Measurements from ENCODE around the gene LRP1-AS.
"Not testable (repeated sequence)": the region's sequence is repeated elsewhere in the genome, so short reads cannot be mapped to it uniquely, and the experiment has no call there.

The LRP1-AS gene

DNA sequence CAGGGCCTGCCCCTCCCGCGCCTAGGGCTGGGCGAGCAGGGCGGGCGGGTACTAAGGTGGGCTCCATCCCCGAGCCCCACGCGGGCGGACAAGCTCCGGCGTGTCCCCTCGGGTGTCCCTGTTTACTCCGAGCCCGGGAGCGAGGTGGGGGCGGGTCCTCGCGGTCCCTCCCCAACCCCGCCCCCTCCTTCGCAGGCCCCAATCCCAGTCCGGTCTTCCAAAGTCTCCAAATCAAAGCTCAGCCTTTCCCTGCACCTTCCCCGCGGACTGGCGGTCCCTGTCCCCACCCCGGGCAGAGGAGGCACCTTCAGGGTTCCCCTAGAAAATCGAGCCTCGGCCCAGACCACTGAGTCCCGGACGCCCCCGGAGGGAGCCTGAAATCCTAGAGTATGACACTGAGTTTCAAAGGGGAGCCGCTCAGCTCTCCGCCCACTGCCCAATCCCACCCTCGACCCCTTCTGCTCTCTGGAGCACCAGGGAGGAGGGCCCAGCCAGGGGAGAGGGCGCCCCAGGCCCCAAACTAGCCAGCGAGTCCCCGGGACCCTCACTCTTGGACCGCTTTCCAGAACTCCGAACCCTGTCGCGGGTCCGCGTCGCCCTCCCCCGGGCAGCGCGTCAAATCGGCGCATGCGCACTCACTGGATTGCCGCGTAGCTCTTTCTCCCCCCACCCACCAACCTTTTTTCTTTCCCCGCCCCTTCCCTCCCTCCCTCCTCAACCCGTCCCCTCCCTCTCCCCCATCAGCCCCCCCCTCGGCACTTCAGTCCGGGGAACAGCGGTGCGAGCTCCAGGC lies 19.5 kb downstream of the LRP1-AS start, which contains the start of gene LRP1:
LRP1 (plus strand) TSS at position 758 of the 793 bp plus-strand sequence. CDS start 482 bp downstream, outside the sequence.
- Histone ChIP-seq H3K4me3 (ENCODE audit: low read length) (peak within 1 kb of the TSS; percentile 96), H3K9ac (ENCODE audit: low read depth, low read length) (peak within 1 kb of the TSS; percentile 88), H3K27ac (ENCODE audit: low read depth, low read length) (peak within 1 kb of the TSS; percentile 96), H3K9me3 (ENCODE audit: insufficient read depth, low read depth, low read length) (no peaks in the 10 kb centered on the region), H3K4me1 (ENCODE audit: insufficient read depth, low read length) (peaks cover 36% of the 10 kb centered on the region), H3K27me3 (ENCODE audit: insufficient read depth, low read length) (no peaks in the 10 kb centered on the region), H3K36me3 (ENCODE audit: insufficient read depth, low read length) (no peaks in the 10 kb centered on the region)
- under 1% methylated on average over 52 of the region's 57 CpGs for WGBS

DNA sequence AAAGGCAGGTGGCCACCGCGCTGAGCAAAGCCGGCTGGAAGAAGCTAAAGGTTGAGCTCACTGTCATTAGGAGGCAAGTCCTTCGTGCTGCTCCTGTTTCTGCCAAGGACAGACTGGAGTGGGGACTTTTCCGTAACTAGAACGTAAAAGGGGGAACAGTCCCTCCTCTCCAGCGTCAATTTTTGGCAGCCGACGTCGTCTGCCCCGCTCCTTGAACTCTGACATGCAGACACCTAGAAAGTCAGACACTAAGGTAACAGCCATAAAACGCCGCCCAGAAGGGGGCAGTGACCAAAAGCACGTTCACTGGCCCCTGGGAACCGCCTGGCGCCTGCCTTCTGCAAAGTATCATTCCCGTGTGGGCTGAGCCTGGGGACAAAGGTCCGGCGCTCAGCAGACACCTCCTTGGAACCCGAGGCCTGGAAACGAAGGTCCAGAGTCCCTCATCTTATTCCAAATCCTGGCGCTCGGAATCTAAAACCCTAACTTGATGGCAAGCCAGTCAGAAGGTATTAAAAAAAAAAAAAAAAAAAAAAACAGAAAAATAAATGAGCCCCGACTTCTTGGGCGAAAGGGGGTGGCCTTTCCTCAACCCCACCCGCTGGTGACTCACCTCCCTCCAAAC lies 20.2 kb downstream of the LRP1-AS start:
- H3K27ac ChIP-seq (ENCODE audit: low read depth, low read length), result peak overlapping the region; percentile 96; the same call in 1 of the 2 replicates

GRCh38 chr12:57126561-57126960 lies 20.9 kb downstream of the LRP1-AS start:
- Histone ChIP-seq H3K4me1 (ENCODE audit: insufficient read depth, low read length) (peaks cover 23% of the 10 kb centered on the region), H3K27me3 (ENCODE audit: insufficient read depth, low read length) (no peaks in the 10 kb centered on the region), H3K36me3 (ENCODE audit: insufficient read depth, low read length) (no peaks in the 10 kb centered on the region), H3K9me3 (ENCODE audit: insufficient read depth, low read depth, low read length) (peaks cover 6% of the 10 kb centered on the region; the same call in 1 of the 2 replicates), H3K4me3 (ENCODE audit: low read length) (peak overlapping the region; percentile 96; the same call in 1 of the 2 replicates), H3K9ac (ENCODE audit: low read depth, low read length) (peak overlapping the region; percentile 11; the same call in 1 of the 2 replicates), H3K27ac (ENCODE audit: low read depth, low read length) (no peak overlapping the region)
- WGBS, result 65% methylated on average over 7 of the region's 7 CpGs

More for the DNA sequence above, 20.2 kb downstream of the LRP1-AS start:
- H3K36me3 ChIP-seq (ENCODE audit: insufficient read depth, low read length), result no peaks in the 10 kb centered on the region
- 12% methylated on average over 26 of the region's 26 CpGs for WGBS
- H3K4me1 ChIP-seq (ENCODE audit: insufficient read depth, low read length), result peaks cover 29% of the 10 kb centered on the region
- H3K9me3 ChIP-seq (ENCODE audit: insufficient read depth, low read depth, low read length), result peaks cover 3% of the 10 kb centered on the region; the same call in 1 of the 2 replicates
- H3K9ac ChIP-seq (ENCODE audit: low read depth, low read length), result peak overlapping the region; percentile 34
- no peaks in the 10 kb centered on the region for H3K27me3 ChIP-seq (ENCODE audit: insufficient read depth, low read length)
- peak overlapping the region; percentile 96 for H3K4me3 ChIP-seq (ENCODE audit: low read length)

GRCh38 chr12:57126061-57126460 lies 21.4 kb downstream of the LRP1-AS start:
- H3K27me3 ChIP-seq (ENCODE audit: insufficient read depth, low read length), result no peaks in the 10 kb centered on the region
- H3K27ac ChIP-seq (ENCODE audit: low read depth, low read length), result no peak overlapping the region
- peaks cover 20% of the 10 kb centered on the region for H3K4me1 ChIP-seq (ENCODE audit: insufficient read depth, low read length)
- no peak overlapping the region for H3K9ac ChIP-seq (ENCODE audit: low read depth, low read length)
- H3K9me3 ChIP-seq (ENCODE audit: insufficient read depth, low read depth, low read length), result peaks cover 6% of the 10 kb centered on the region; the same call in 1 of the 2 replicates
- no peak overlapping the region for H3K4me3 ChIP-seq (ENCODE audit: low read length)
- no peaks in the 10 kb centered on the region for H3K36me3 ChIP-seq (ENCODE audit: insufficient read depth, low read length)
- WGBS, result 93% methylated on average over 11 of the region's 11 CpGs

DNA sequence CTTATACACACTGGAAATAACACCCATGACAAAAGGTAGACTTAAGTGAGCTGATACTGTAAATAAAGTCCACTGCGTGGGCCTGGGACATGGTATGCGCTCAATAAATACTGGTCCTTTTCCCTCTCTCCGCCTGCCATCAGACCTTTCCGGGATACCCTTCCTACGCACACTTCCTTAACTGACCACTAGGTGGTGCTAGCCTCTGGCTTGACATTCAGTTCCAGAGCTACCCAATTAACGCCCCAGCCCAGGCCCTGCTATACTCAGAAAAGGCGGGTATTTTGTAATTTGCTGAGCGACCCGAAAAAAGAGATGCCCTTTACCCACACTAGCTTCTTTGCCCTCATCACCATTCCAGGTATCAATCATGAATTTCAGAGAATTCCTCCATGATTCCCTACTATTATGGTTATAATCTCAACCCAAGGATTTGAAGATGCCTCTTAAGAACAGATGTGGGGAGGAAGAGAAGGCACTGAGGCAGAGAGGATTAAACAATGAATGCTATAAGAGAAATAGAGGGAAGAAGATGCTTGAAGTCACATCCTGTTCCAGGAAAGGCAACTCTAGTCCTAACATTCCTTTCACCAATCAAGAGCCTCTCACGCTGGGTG lies 23.1 kb downstream of the LRP1-AS start:
- Histone ChIP-seq H3K4me1 (ENCODE audit: insufficient read depth, low read length) (peaks cover 7% of the 10 kb centered on the region), H3K27ac (ENCODE audit: low read depth, low read length) (no peak overlapping the region), H3K36me3 (ENCODE audit: insufficient read depth, low read length) (no peaks in the 10 kb centered on the region), H3K9me3 (ENCODE audit: insufficient read depth, low read depth, low read length) (peaks cover 6% of the 10 kb centered on the region; the same call in 1 of the 2 replicates), H3K4me3 (ENCODE audit: low read length) (no peak overlapping the region), H3K27me3 (ENCODE audit: insufficient read depth, low read length) (no peaks in the 10 kb centered on the region), H3K9ac (ENCODE audit: low read depth, low read length) (no peak overlapping the region)
- WGBS, result 32% methylated on average over 10 of the region's 10 CpGs

- peaks cover 7% of the 10 kb centered on the region for H3K4me1 ChIP-seq (ENCODE audit: insufficient read depth, low read length)
- H3K9ac ChIP-seq (ENCODE audit: low read depth, low read length), result no peak overlapping the region
- no peaks in the 10 kb centered on the region for H3K27me3 ChIP-seq (ENCODE audit: insufficient read depth, low read length)
- no peaks in the 10 kb centered on the region for H3K36me3 ChIP-seq (ENCODE audit: insufficient read depth, low read length)
- H3K9me3 ChIP-seq (ENCODE audit: insufficient read depth, low read depth, low read length), result peaks cover 6% of the 10 kb centered on the region; the same call in 1 of the 2 replicates
- H3K27ac ChIP-seq (ENCODE audit: low read depth, low read length), result no peak overlapping the region
- H3K4me3 ChIP-seq (ENCODE audit: low read length), result no peak overlapping the region
- 74% methylated on average over 2 of the region's 2 CpGs for WGBS
Measured at GRCh38 chr12:57123813-57124212, 23.6 kb downstream of the LRP1-AS start.

DNA sequence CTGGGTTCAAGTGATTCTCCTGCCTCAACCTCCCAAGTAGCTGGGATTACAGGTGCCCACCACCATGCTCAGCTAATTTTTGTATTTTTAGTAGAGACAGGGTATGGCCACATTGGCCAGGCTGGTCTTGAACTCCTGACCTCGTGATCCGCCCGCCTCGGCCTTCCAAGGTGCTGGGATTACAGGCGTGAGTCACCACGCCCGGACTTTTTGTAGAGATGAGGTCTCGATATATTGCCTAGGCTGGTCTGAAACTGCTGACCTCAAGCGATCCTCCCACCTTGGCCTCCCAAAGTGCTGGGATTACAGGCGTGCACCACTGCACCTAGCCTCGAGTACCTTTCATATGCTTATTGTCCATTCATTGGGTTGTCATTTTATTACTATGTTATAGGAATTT lies 26.7 kb downstream of the LRP1-AS start:
- H3K27me3 ChIP-seq (ENCODE audit: insufficient read depth, low read length); H3K36me3 ChIP-seq (ENCODE audit: insufficient read depth, low read length); H3K9ac ChIP-seq (ENCODE audit: low read depth, low read length); H3K4me3 ChIP-seq (ENCODE audit: low read length); H3K27ac ChIP-seq (ENCODE audit: low read depth, low read length); H3K4me1 ChIP-seq (ENCODE audit: insufficient read depth, low read length); H3K9me3 ChIP-seq (ENCODE audit: insufficient read depth, low read depth, low read length): not testable (repeated sequence)
- WGBS, result 95% methylated on average over 11 of the region's 11 CpGs

DNA sequence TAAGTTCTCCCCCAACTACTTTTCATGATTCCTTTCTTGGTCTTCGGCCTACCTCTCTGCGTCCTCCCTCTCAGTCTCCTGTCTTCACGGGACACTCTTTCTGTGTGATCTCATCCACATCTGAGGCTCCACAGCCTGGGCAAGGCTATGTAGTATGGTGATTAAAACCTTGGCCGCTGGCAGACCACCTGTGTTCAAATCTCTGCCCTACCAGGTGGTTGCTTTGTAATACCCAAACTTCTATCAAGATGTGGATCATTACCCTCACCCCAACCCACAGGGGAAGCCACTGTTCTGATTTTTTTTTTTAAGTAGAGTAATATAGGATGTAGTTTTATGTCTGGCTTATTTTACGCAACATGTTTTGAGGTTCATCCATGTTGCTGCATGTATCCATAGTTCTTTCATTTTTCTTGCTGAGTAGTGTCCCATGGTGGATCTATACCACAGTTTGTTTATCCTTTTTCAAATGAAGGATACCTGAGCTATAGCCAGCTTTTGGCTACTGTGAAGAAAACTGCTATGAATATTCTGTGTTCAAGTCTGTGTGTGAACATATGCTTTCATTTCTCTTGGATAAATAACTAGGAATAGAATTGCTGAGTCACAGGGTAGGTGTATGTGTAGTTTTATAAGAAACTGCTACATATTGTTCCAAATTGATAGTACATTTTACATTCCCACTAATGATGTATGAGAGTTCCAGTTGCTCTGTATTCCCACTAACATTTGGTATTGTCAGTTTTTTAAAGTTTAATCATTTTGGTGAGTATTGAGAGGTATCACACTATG lies 27.9 kb downstream of the LRP1-AS start:
- Histone ChIP-seq H3K9ac (ENCODE audit: low read depth, low read length) (no peak overlapping the region), H3K27ac (ENCODE audit: low read depth, low read length) (no peak overlapping the region), H3K4me3 (ENCODE audit: low read length) (no peak overlapping the region), H3K9me3 (ENCODE audit: insufficient read depth, low read depth, low read length) (peaks cover 6% of the 10 kb centered on the region; the same call in 1 of the 2 replicates), H3K36me3 (ENCODE audit: insufficient read depth, low read length) (no peaks in the 10 kb centered on the region), H3K27me3 (ENCODE audit: insufficient read depth, low read length) (no peaks in the 10 kb centered on the region), H3K4me1 (ENCODE audit: insufficient read depth, low read length) (no peaks in the 10 kb centered on the region)
- 93% methylated on average over 5 of the region's 5 CpGs for WGBS

DNA sequence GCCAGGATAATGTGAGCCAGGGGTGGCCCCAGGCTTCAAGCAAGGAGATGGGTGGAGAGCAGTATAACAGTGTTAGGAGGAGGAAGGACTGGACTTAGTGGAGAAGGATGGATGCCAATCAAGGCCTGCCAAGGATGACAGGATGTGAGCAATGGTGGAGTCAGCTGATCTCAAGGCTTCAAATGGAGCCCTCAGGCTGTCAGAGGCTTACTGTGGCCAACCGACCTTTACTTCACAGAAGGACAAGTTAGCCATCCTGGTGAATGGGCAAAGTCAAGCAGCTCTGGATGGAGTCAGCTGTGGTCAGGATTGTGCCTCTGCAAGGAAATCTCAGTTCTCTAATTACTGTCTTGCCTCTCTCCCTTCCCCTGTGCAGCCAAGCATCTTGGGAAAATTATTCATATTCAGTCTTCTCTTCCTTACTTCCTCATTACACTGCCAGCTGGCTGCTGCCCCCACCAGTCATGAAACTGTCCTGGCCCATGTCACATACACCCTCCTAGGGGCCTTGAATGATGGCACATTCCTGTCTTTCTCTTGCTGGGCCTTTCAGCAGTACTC lies 28.6 kb downstream of the LRP1-AS start:
- Histone ChIP-seq H3K36me3 (ENCODE audit: insufficient read depth, low read length) (no peaks in the 10 kb centered on the region), H3K4me3 (ENCODE audit: low read length) (no peak overlapping the region), H3K9me3 (ENCODE audit: insufficient read depth, low read depth, low read length) (peaks cover 6% of the 10 kb centered on the region; the same call in 1 of the 2 replicates), H3K27me3 (ENCODE audit: insufficient read depth, low read length) (no peaks in the 10 kb centered on the region), H3K27ac (ENCODE audit: low read depth, low read length) (no peak overlapping the region), H3K9ac (ENCODE audit: low read depth, low read length) (no peak overlapping the region), H3K4me1 (ENCODE audit: insufficient read depth, low read length) (no peaks in the 10 kb centered on the region)
- WGBS, result 74% methylated on average over 1 of the region's 1 CpG

DNA sequence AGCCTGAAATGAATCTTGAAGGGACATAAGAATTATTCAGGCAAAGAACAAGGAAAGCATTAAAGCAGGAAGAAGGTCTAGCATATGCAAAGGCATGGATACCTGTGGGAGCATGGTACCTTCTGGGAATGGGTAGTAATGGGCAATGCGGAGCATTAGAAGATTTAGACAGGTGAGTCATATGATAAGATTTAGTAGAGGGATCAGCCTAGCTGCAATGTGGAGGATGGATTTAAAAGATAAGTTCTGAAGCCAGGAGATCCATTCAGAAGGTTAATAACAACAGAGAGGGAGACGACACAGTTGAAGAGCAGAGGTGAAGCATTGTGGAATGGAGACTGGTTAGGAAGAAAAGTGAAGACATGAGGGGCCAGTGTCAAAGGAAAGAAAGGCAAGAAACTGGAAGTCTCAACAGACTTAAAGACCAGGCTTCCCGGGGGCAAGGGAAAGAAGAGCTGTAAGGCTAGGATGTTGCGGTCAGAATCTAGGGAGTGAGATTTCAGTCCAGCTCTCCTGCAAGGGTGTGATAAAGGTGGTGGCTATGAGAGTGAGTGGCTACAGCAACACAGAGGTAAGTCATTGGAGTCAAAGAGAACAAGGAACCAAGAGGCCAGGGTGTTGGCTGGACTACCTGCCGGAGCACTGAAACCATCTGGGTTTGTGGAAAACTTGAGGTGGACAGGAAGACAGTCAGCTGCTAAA lies 30.7 kb downstream of the LRP1-AS start:
- H3K36me3 ChIP-seq (ENCODE audit: insufficient read depth, low read length), result no peaks in the 10 kb centered on the region
- WGBS, result 90% methylated on average over 5 of the region's 5 CpGs
- no peak overlapping the region for H3K9ac ChIP-seq (ENCODE audit: low read depth, low read length)
- no peak overlapping the region for H3K4me3 ChIP-seq (ENCODE audit: low read length)
- H3K27me3 ChIP-seq (ENCODE audit: insufficient read depth, low read length), result no peaks in the 10 kb centered on the region
- H3K27ac ChIP-seq (ENCODE audit: low read depth, low read length), result no peak overlapping the region
- H3K9me3 ChIP-seq (ENCODE audit: insufficient read depth, low read depth, low read length), result no peaks in the 10 kb centered on the region
- H3K4me1 ChIP-seq (ENCODE audit: insufficient read depth, low read length), result no peaks in the 10 kb centered on the region
